SK-N-SH (cell line): Measurements from ENCODE around the gene GAB2. TPM values are rescaled to one million over a fixed set of nuclear protein-coding genes. Genes with fewer than 3 reads are reported as not detected.

Source experiments
- CTCF ChIA-PET: fragments of 300-600, 350-600 bp; formaldehyde crosslinking; extraction: SDS; loops from one replicate; lab custom pipeline; 2021; lab: Yijun Ruan, JAX
- POLR2A ChIA-PET: fragments of 350-600 bp; sonication (Branson Sonifier 250); formaldehyde crosslinking; extraction: SDS; loops from one replicate; lab custom pipeline; 2020; ENCODE audit warnings: antibody characterized with exemption, inconsistent platforms; lab: Yijun Ruan, JAX
- DNase-seq: peaks from one replicate; pipeline ENCODE4 v3.0.0; 2012
- H2AFZ ChIP-seq: fragments of 200-600 bp; sonication (generic); 2 replicates; pipeline ENCODE4 v1.8.1; 2016; ENCODE audit warnings: antibody characterized with exemption, mild to moderate bottlenecking, low read depth
- H3F3A ChIP-seq: fragments of 200-600 bp; sonication (generic); replicated peaks from 2 replicates; pipeline ENCODE3; 2016; ENCODE audit warnings: antibody characterized with exemption, mild to moderate bottlenecking; ENCODE audit not compliant: insufficient read depth
- H3K27ac ChIP-seq, 2 experiments: fragments of 200-500 bp in 1 of 2; fragments of 200-600 bp in 1 of 2; sonication (Bioruptor generic) in 1 of 2; sonication (generic), shearing (Covaris generic) in 1 of 2; 2 replicates each; pipeline versions ENCODE4 v1.5.1 to v1.6.1; 2014 to 2016; ENCODE audit warnings: low read depth in 2 of 2, inconsistent platforms in 1 of 2, low read length in 1 of 2, mild to moderate bottlenecking in 1 of 2, mixed read lengths in 1 of 2
- H3K27me3 ChIP-seq: fragments of 200-600 bp; sonication (generic), shearing (Covaris generic); 2 replicates; pipeline ENCODE4 v1.6.1; 2016; ENCODE audit warnings: mixed run types; ENCODE audit not compliant: insufficient read depth
- H3K36me3 ChIP-seq, 2 experiments: fragments of 200-500 bp in 1 of 2; fragments of 200-600 bp in 1 of 2; sonication (Bioruptor generic) in 1 of 2; sonication (generic) in 1 of 2; replicated peaks in 1 of 2; 2 replicates each; pipeline versions ENCODE3 to v1.5.1; 2014 to 2016; ENCODE audit warnings: low read length in 1 of 2, mild to moderate bottlenecking in 1 of 2; ENCODE audit not compliant: insufficient read depth in 2 of 2, control insufficient read depth in 1 of 2
- H3K4me1 ChIP-seq, 2 experiments: fragments of 200-500 bp in 1 of 2; fragments of 200-600 bp in 1 of 2; sonication (Bioruptor generic) in 1 of 2; sonication (generic), shearing (Covaris generic) in 1 of 2; 2 replicates each; pipeline versions ENCODE4 v1.5.1 to v1.6.1; 2014 to 2016; ENCODE audit warnings: low read depth in 1 of 2, low read length in 1 of 2, mixed run types in 1 of 2; ENCODE audit not compliant: insufficient read depth in 2 of 2, control insufficient read depth in 1 of 2
- H3K4me2 ChIP-seq: fragments of 200-600 bp; sonication (generic), shearing (Covaris generic); 2 replicates; pipeline ENCODE4 v1.6.1; 2017; ENCODE audit warnings: mixed run types
- H3K4me3 ChIP-seq, 2 experiments: fragments of 200-500 bp in 1 of 2; fragments of 200-600 bp in 1 of 2; sonication (Bioruptor generic) in 1 of 2; sonication (generic), shearing (Covaris generic) in 1 of 2; 2 replicates each; pipeline versions ENCODE4 v1.5.1 to v1.8.1; 2014 to 2016; ENCODE audit warnings: low read depth in 2 of 2, inconsistent platforms in 1 of 2, low read length in 1 of 2, mild to moderate bottlenecking in 1 of 2, mixed read lengths in 1 of 2, moderate library complexity in 1 of 2
- H3K79me2 ChIP-seq: fragments of 200-600 bp; sonication (generic); 2 replicates; pipeline ENCODE4 v1.8.1; 2017; ENCODE audit warnings: mild to moderate bottlenecking; ENCODE audit not compliant: insufficient read depth
- H3K9ac ChIP-seq: fragments of 200-600 bp; sonication (generic); 2 replicates; pipeline ENCODE4 v1.6.1; 2017; ENCODE audit warnings: mixed run types
- H3K9me2 ChIP-seq: fragments of 200-600 bp; sonication (generic); 2 replicates; pipeline ENCODE4 v1.6.1; 2017; ENCODE audit warnings: mixed run types
- H3K9me3 ChIP-seq: fragments of 200-600 bp; sonication (generic); 2 replicates; pipeline ENCODE4 v1.6.1; 2017; ENCODE audit warnings: mixed run types, mild to moderate bottlenecking, moderate library complexity
- H4K20me1 ChIP-seq: fragments of 200-600 bp; sonication (generic); 2 replicates; pipeline ENCODE4 v1.6.1; 2017; ENCODE audit warnings: mild to moderate bottlenecking, mixed run types; ENCODE audit not compliant: insufficient read depth
- CHD2 ChIP-seq: fragments of 150-350 bp; IDR thresholded peaks from 2 replicates; pipeline ENCODE4 v1.6.1; 2018; ENCODE audit warnings: low read length; ENCODE audit not compliant: partially characterized antibody
- EP300 ChIP-seq, 2 experiments: IDR thresholded peaks; 2 replicates each; pipeline versions ENCODE4 v1.4.0 to v1.6.1; 2012; ENCODE audit warnings: borderline replicate concordance in 1 of 2, low read depth in 1 of 2, low read length in 1 of 2
- FOXJ3 ChIP-seq: sonication (generic); formaldehyde crosslinking; IDR thresholded peaks from 2 replicates; pipeline ENCODE4 v1.5.1; 2020; ENCODE audit warnings: mild to moderate bottlenecking, missing genetic modification reagents
- GABPA ChIP-seq: IDR thresholded peaks from 2 replicates; pipeline ENCODE4 v1.4.0; 2012; ENCODE audit warnings: low read depth, mild to moderate bottlenecking
- GATA2 ChIP-seq: sonication (generic); formaldehyde crosslinking; IDR thresholded peaks from 2 replicates; pipeline ENCODE4 v1.5.0; 2020; ENCODE audit warnings: mild to moderate bottlenecking, missing genetic modification reagents
- JUND ChIP-seq: IDR thresholded peaks from 2 replicates; pipeline ENCODE4 v1.4.0; 2012
- MEF2A ChIP-seq: IDR thresholded peaks from 2 replicates; pipeline ENCODE4 v1.4.0; 2012; ENCODE audit warnings: low read depth, borderline replicate concordance
- MXI1 ChIP-seq: IDR thresholded peaks from 2 replicates; pipeline ENCODE4 v1.6.1; 2012; ENCODE audit warnings: mild to moderate bottlenecking, low read depth, low read length, improper control_type of control experiment
- NRF1 ChIP-seq: IDR thresholded peaks from 2 replicates; pipeline ENCODE4 v1.6.1; 2012; ENCODE audit warnings: low read depth, mild to moderate bottlenecking, low read length
- POLR2AphosphoS5 ChIP-seq: IDR thresholded peaks from 2 replicates; pipeline ENCODE4 v1.6.1; 2012; ENCODE audit warnings: low read depth, low read length
- RAD21 ChIP-seq: IDR thresholded peaks from 2 replicates; pipeline ENCODE4 v1.6.1; 2012; ENCODE audit warnings: mild to moderate bottlenecking, low read length
- RCOR1 ChIP-seq: fragments of 150-350 bp; IDR thresholded peaks from 2 replicates; pipeline ENCODE4 v1.6.1; 2017; ENCODE audit warnings: antibody characterized with exemption, low read length
- RFX5 ChIP-seq: IDR thresholded peaks from 2 replicates; pipeline ENCODE4 v1.6.1; 2012; ENCODE audit warnings: mild to moderate bottlenecking, improper control_type of control experiment, low read length
- RXRA ChIP-seq: IDR thresholded peaks from 2 replicates; pipeline ENCODE4 v1.4.0; 2012; ENCODE audit warnings: low read depth, mild to moderate bottlenecking, borderline replicate concordance
- SIN3A ChIP-seq: IDR thresholded peaks from 2 replicates; pipeline ENCODE4 v1.6.1; 2012; ENCODE audit warnings: low read depth, mild to moderate bottlenecking, low read length, moderate library complexity, borderline replicate concordance
- SMC3 ChIP-seq: IDR thresholded peaks from 2 replicates; pipeline ENCODE4 v1.6.1; 2012; ENCODE audit warnings: low read depth, low read length, improper control_type of control experiment
- TAF1 ChIP-seq: IDR thresholded peaks from 2 replicates; pipeline ENCODE4 v1.6.1; 2012; ENCODE audit warnings: low read depth, mild to moderate bottlenecking, low read length, moderate library complexity, borderline replicate concordance
- TCF12 ChIP-seq: IDR thresholded peaks from 2 replicates; pipeline ENCODE4 v1.4.0; 2012
- TEAD4 ChIP-seq: IDR thresholded peaks from 2 replicates; pipeline ENCODE4 v1.4.0; 2012; ENCODE audit warnings: mild to moderate bottlenecking, borderline replicate concordance; ENCODE audit not compliant: insufficient read depth
- YY1 ChIP-seq: IDR thresholded peaks from 2 replicates; pipeline ENCODE4 v1.4.0; 2012; ENCODE audit warnings: low read depth, mild to moderate bottlenecking
- WGBS: methylation state at CpG from one replicate; pipeline ENCODE4 v1.1.6; 2017; ENCODE audit warnings: low lambda C conversion rate; 5-methylcytosine and 5-hydroxymethylcytosine counted together
- polyA plus RNA-seq, 3 experiments: library from polyadenylated mRNA; depleted of rRNA; stranded (reverse); fragments of >200 nt; gene quantifications; 2 replicates each; pipeline ENCODE4 v1.2.3, GENCODE V29; 2012
- TF ChIP-seq, protein P1 (sequence below): fragments of 150-350 bp; IDR thresholded peaks from 2 replicates; pipeline ENCODE4 v1.6.1; 2017; ENCODE audit warnings: antibody characterized with exemption, low read length, low read depth, borderline replicate concordance
- TF ChIP-seq, protein P2 (sequence below): IDR thresholded peaks from 2 replicates; pipeline ENCODE4 v1.4.0; 2012; ENCODE audit warnings: low read depth
- TF ChIP-seq, protein P3 (sequence below): fragments of 200-600 bp; sonication (generic); IDR thresholded peaks from 2 replicates; pipeline ENCODE4 v1.6.1; 2017; ENCODE audit warnings: antibody characterized with exemption, mild to moderate bottlenecking, moderate library complexity
- TF ChIP-seq, protein P4 (sequence below): IDR thresholded peaks from 2 replicates; pipeline ENCODE4; 2012
- TF ChIP-seq, protein P5 (sequence below): IDR thresholded peaks from 2 replicates; pipeline ENCODE4 v1.6.1; 2012; ENCODE audit warnings: mild to moderate bottlenecking, low read depth, low read length, moderate library complexity

Gene GAB2
- polyA plus RNA-seq, 1 of the 3 experiments (the other 2 are of a cell fraction): 5.6 TPM

DNA sequence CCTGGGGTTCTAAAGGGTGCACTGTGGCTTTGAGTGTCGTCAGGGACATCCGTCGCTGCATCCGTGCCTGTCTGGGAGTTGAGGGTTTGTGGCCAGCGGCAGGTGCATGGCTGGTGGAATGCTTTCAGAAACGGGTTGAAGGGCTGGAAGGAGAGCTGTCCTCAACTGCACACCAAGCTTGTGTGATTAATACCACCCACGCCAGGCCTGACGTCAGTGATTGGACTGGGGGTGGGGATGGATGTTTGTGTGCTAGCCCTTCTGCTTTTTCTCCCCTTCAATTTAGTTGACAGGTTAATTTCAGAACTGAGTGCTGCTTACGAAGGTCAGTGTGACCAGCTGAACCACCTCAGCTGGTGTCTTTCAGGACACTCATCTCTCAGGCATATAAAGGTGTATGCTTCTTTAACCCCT lies 3.2 kb upstream of the GAB2 start:
- Histone ChIP-seq H3K9me2 (no peaks in the 10 kb centered on the region), H3K27ac (peak overlapping the region; percentile 69 to 100; a peak in 3 of 4 replicates), H3K36me3 (no peaks in the 10 kb centered on the region), H3F3A (peaks cover 33% of the 10 kb centered on the region), H3K4me3 (peak overlapping the region; percentile 21 to 27; a peak in 2 of 4 replicates), H4K20me1 (no peaks in the 10 kb centered on the region), H3K27me3 (no peaks in the 10 kb centered on the region), H2AFZ (no peak overlapping the region), H3K9ac (no peak overlapping the region), H3K79me2 (peaks cover 6% of the 10 kb centered on the region), H3K4me1 (peaks cover 36 to 53% of the 10 kb centered on the region in 2 experiments), H3K4me2 (peak overlapping the region; percentile 90), H3K9me3 (no peaks in the 10 kb centered on the region)
- DNase-seq: peak; percentile 65
- POLR2A ChIA-PET: interaction anchor here (0.8 to 1.8 kb wide), 7 partner anchors 11 to 193 kb away, joined by 3 to 7 read pairs (median 5); partner anchors contain the start of gene NARS2
- TF ChIP-seq GABPA: no peak
- no peak for TF ChIP-seq NRF1
- TF ChIP-seq, protein P1, sequence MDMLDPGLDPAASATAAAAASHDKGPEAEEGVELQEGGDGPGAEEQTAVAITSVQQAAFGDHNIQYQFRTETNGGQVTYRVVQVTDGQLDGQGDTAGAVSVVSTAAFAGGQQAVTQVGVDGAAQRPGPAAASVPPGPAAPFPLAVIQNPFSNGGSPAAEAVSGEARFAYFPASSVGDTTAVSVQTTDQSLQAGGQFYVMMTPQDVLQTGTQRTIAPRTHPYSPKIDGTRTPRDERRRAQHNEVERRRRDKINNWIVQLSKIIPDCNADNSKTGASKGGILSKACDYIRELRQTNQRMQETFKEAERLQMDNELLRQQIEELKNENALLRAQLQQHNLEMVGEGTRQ: no peak
- TF ChIP-seq FOXJ3 (CRISPR knock-in tag): peak; percentile 43; the same call in 1 of the 2 replicates
- TF ChIP-seq RAD21: peak; percentile 1; the same call in 1 of the 2 replicates
- TF ChIP-seq MEF2A: no peak
- TF ChIP-seq JUND: no peak
- TF ChIP-seq RFX5: 0 out of 2 replicates have a peak, but pooled peaks have one; percentile 24
- peak; percentile 56; the same call in 1 of the 2 replicates for TF ChIP-seq SIN3A
- peak; percentile 82 for TF ChIP-seq RCOR1
- peak in 1 of 2 experiments; percentile 92; a peak in 3 of 4 replicates for TF ChIP-seq EP300 (IDR thresholded peaks at IDR 0.05; ENCODE audit: borderline replicate concordance in 1 of 2, low read depth in 1 of 2, low read length in 1 of 2)
- TF ChIP-seq, protein P2, sequence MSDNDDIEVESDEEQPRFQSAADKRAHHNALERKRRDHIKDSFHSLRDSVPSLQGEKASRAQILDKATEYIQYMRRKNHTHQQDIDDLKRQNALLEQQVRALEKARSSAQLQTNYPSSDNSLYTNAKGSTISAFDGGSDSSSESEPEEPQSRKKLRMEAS: no peak
- TF ChIP-seq TAF1: peak; percentile 18; the same call in 1 of the 2 replicates
- TF ChIP-seq POLR2AphosphoS5: 0 out of 2 replicates have a peak, but pooled peaks have one; percentile 10
- TF ChIP-seq, protein P3, sequence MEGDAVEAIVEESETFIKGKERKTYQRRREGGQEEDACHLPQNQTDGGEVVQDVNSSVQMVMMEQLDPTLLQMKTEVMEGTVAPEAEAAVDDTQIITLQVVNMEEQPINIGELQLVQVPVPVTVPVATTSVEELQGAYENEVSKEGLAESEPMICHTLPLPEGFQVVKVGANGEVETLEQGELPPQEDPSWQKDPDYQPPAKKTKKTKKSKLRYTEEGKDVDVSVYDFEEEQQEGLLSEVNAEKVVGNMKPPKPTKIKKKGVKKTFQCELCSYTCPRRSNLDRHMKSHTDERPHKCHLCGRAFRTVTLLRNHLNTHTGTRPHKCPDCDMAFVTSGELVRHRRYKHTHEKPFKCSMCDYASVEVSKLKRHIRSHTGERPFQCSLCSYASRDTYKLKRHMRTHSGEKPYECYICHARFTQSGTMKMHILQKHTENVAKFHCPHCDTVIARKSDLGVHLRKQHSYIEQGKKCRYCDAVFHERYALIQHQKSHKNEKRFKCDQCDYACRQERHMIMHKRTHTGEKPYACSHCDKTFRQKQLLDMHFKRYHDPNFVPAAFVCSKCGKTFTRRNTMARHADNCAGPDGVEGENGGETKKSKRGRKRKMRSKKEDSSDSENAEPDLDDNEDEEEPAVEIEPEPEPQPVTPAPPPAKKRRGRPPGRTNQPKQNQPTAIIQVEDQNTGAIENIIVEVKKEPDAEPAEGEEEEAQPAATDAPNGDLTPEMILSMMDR: no peak
- peak; percentile 58 for TF ChIP-seq GATA2 (CRISPR knock-in tag)
- TF ChIP-seq YY1: no peak
- TF ChIP-seq TEAD4: no peak
- TF ChIP-seq SMC3: no peak
- TF ChIP-seq RXRA: no peak
- TF ChIP-seq, protein P4, sequence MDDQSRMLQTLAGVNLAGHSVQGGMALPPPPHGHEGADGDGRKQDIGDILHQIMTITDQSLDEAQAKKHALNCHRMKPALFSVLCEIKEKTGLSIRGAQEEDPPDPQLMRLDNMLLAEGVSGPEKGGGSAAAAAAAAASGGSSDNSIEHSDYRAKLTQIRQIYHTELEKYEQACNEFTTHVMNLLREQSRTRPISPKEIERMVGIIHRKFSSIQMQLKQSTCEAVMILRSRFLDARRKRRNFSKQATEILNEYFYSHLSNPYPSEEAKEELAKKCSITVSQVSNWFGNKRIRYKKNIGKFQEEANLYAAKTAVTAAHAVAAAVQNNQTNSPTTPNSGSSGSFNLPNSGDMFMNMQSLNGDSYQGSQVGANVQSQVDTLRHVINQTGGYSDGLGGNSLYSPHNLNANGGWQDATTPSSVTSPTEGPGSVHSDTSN: peak; percentile 43
- TF ChIP-seq, protein P5, sequence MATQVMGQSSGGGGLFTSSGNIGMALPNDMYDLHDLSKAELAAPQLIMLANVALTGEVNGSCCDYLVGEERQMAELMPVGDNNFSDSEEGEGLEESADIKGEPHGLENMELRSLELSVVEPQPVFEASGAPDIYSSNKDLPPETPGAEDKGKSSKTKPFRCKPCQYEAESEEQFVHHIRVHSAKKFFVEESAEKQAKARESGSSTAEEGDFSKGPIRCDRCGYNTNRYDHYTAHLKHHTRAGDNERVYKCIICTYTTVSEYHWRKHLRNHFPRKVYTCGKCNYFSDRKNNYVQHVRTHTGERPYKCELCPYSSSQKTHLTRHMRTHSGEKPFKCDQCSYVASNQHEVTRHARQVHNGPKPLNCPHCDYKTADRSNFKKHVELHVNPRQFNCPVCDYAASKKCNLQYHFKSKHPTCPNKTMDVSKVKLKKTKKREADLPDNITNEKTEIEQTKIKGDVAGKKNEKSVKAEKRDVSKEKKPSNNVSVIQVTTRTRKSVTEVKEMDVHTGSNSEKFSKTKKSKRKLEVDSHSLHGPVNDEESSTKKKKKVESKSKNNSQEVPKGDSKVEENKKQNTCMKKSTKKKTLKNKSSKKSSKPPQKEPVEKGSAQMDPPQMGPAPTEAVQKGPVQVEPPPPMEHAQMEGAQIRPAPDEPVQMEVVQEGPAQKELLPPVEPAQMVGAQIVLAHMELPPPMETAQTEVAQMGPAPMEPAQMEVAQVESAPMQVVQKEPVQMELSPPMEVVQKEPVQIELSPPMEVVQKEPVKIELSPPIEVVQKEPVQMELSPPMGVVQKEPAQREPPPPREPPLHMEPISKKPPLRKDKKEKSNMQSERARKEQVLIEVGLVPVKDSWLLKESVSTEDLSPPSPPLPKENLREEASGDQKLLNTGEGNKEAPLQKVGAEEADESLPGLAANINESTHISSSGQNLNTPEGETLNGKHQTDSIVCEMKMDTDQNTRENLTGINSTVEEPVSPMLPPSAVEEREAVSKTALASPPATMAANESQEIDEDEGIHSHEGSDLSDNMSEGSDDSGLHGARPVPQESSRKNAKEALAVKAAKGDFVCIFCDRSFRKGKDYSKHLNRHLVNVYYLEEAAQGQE: no peak
- peak; percentile 90 for TF ChIP-seq CHD2
- peak; percentile 60 for TF ChIP-seq TCF12
- peak; percentile 67 for TF ChIP-seq MXI1
- CTCF ChIA-PET: interaction anchor here (0.8 to 7.2 kb wide), 11 partner anchors 9 to 192 kb away, joined by 3 to 110 read pairs (median 4); no protein-coding TSS in a partner anchor
- WGBS: 21% methylated on average over 9 of the region's 9 CpGs
